Lung (tissue), 12 donors: Measurements from ENCODE around the gene RAB38. TPM values are rescaled to one million over a fixed set of nuclear protein-coding genes. Genes with fewer than 3 reads are reported as not detected.
A peak's percentile ranks its signal among the peaks of the same experiment; 100 is the strongest.

Experiments used
- ATAC-seq: fragments of 200-7000 bp; cut with Tn5 transposase; one replicate; pipeline ENCODE4 v1.9.1; 2020; ENCODE audit warnings: moderate number of reproducible peaks; ENCODE audit not compliant: insufficient read depth, low FRiP score
- DNase-seq, 3 donors: peaks; one replicate each; pipeline ENCODE4 v3.0.0-alpha.2; 2013 to 2017
- H3K27ac ChIP-seq, 2 donors: one replicate each; pipeline ENCODE4 v1.5.1; 2013; ENCODE audit warnings: mild to moderate bottlenecking in 2 of 2, moderate library complexity in 2 of 2, control low read depth in 1 of 2, inconsistent platforms in 1 of 2, low read depth in 1 of 2, low read length in 1 of 2
- H3K27me3 ChIP-seq, 3 donors: one replicate each; pipeline ENCODE4 v1.5.1; 2013; ENCODE audit warnings: low read length in 2 of 3; ENCODE audit not compliant: control insufficient read depth in 3 of 3, insufficient read depth in 3 of 3
- H3K36me3 ChIP-seq, 4 donors: one replicate each; pipeline ENCODE4 v1.5.1; 2013; ENCODE audit warnings: low read length in 4 of 4, mild to moderate bottlenecking in 1 of 4, moderate library complexity in 1 of 4; ENCODE audit not compliant: control insufficient read depth in 4 of 4, insufficient read depth in 4 of 4
- H3K4me1 ChIP-seq, 5 donors: one replicate each; pipeline ENCODE4 v1.5.1; 2013; ENCODE audit warnings: low read length in 5 of 5, mild to moderate bottlenecking in 2 of 5, moderate library complexity in 1 of 5; ENCODE audit not compliant: control insufficient read depth in 5 of 5, insufficient read depth in 5 of 5
- H3K4me3 ChIP-seq: one replicate; pipeline ENCODE4 v1.5.1; 2013; ENCODE audit warnings: mild to moderate bottlenecking, control low read depth, moderate library complexity
- H3K9ac ChIP-seq, 2 donors: one replicate each; pipeline ENCODE4 v1.5.1; 2013; ENCODE audit warnings: low read length in 2 of 2, control low read depth in 1 of 2; ENCODE audit not compliant: insufficient read depth in 1 of 2
- H3K9me3 ChIP-seq, 4 donors: one replicate each; pipeline ENCODE4 v1.5.1; 2013; ENCODE audit warnings: low read length in 3 of 4, mild to moderate bottlenecking in 1 of 4, moderate library complexity in 1 of 4; ENCODE audit not compliant: control insufficient read depth in 4 of 4, insufficient read depth in 3 of 4
- WGBS, 2 donors: extraction: QIAGEN DNeasy Blood & Tissue Kit; methylation state at CpG; one replicate each; pipeline ENCODE4 v1.1.7; 2013; 5-methylcytosine and 5-hydroxymethylcytosine counted together
- polyA plus RNA-seq, 2 donors: library from polyadenylated mRNA; stranded (reverse); fragments of 200-250 nt; gene quantifications; one replicate each; pipeline ENCODE4 v1.2.1, GENCODE V29; 2013
- total RNA-seq, 2 donors: library from RNA; depleted of rRNA in 1 of 2; stranded (reverse); fragments of >200 nt in 1 of 2; gene quantifications; one replicate each; pipeline ENCODE4 v1.2.1, GENCODE V29; 2014 to 2021
- TF ChIP-seq, protein P1 (sequence below): IDR thresholded peaks from 2 replicates; pipeline ENCODE4 v1.5.1; 2012; ENCODE audit warnings: mild to moderate bottlenecking; ENCODE audit errors: control extremely low read depth, extremely low read depth
- donor health status: control.
- donor health status: control.
- donor health status: Bipolar disorder and iron deficiency.
- donor health status: healthy.
- donor health status: DM: yes; HTN: yes; CAD: no.

Gene RAB38
- total and polyA plus RNA-seq, 4 donors = 4.7 to 11.7 (median 7.5) TPM

DNA sequence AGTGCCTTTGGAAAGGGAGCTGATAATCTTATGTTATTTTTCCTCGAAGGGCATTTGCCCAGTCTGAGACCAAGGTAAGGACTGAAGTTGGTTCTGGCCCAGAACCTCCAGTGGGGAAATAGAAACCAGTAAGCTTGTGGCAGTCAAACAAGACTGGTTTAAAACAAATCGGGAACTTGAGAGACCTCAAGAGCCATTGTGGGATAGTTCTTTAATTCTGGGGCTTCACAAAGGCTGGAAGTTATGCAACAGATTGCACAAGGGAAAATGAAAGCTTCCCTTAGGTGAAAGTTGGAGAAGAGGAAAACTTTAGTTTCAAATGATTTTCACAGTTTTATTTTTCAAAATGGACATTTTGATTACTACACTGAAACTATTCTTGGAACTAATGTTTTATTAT is 33.5 kb upstream of the RAB38 start:
- Histone ChIP-seq H3K36me3 (no peaks in the 10 kb centered on the region), H3K9ac (no peak overlapping the region), H3K9me3 (no peaks in the 10 kb centered on the region), H3K4me3 (no peak overlapping the region), H3K27ac (no peak overlapping the region), H3K4me1 (no peaks in the 10 kb centered on the region), H3K27me3 (no peaks in the 10 kb centered on the region)
- ATAC-seq (no peak), DNase-seq (peak in 2 of 3 donors; percentile 17 to 47)
- TF ChIP-seq, protein P1, sequence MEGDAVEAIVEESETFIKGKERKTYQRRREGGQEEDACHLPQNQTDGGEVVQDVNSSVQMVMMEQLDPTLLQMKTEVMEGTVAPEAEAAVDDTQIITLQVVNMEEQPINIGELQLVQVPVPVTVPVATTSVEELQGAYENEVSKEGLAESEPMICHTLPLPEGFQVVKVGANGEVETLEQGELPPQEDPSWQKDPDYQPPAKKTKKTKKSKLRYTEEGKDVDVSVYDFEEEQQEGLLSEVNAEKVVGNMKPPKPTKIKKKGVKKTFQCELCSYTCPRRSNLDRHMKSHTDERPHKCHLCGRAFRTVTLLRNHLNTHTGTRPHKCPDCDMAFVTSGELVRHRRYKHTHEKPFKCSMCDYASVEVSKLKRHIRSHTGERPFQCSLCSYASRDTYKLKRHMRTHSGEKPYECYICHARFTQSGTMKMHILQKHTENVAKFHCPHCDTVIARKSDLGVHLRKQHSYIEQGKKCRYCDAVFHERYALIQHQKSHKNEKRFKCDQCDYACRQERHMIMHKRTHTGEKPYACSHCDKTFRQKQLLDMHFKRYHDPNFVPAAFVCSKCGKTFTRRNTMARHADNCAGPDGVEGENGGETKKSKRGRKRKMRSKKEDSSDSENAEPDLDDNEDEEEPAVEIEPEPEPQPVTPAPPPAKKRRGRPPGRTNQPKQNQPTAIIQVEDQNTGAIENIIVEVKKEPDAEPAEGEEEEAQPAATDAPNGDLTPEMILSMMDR = no peak
- WGBS, 2 donors = 54% methylated on average over 2 of the region's 2 CpGs

DNA sequence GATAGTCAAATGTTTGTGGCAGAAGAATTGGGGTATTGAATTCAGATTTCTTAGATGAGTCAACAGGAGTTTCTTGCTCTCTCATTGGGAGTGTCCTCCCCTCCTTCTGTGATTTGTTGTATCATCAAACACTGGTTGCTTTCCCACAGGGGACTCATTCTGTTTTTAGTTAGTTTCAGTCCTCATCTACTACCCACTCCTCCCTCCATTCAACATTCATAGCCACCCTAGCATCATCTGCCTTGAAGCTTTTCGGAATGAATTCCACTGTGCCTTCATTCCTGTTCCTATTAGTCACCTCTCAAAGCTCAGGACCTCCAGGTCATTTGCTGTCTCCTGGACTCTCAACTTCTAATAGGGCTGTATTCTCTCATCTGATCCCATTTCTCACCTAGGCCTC is 31.5 kb upstream of the RAB38 start:
- Histone ChIP-seq H3K9me3 (no peaks in the 10 kb centered on the region), H3K4me3 (no peak overlapping the region), H3K36me3 (no peaks in the 10 kb centered on the region), H3K27ac (no peak overlapping the region), H3K4me1 (no peaks in the 10 kb centered on the region), H3K9ac (no peak overlapping the region), H3K27me3 (no peaks in the 10 kb centered on the region)
- TF ChIP-seq, protein P1 = no peak
- no peak for DNase-seq
- no peak for ATAC-seq
- WGBS, 2 donors = 0% methylated on average over 1 of the region's 1 CpG

DNA sequence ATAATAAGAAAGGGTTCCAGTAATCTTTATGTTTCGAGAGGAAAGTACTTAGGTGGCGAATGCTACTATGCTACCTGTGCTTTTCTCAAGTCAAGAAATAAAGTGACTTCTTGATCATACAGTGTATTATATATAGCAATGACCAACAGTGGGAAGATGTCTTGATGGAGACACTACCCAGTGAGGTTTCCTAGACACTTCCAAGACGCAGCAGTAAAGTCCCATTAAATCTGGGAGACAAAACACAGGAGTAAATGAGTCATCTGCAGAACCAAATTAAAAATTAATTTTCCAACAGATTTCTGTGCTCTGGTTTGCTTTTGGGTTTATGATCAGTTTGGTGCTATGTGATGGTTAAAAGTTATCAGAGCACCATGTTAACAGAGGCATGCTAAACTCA is 29.1 kb upstream of the RAB38 start:
- Histone ChIP-seq H3K27me3 (no peaks in the 10 kb centered on the region), H3K4me1 (no peaks in the 10 kb centered on the region), H3K27ac (no peak overlapping the region), H3K36me3 (no peaks in the 10 kb centered on the region), H3K9ac (no peak overlapping the region), H3K4me3 (no peak overlapping the region), H3K9me3 (no peaks in the 10 kb centered on the region)
- no peak for ATAC-seq
- TF ChIP-seq, protein P1 = no peak
- 96% methylated on average over 3 of the region's 3 CpGs for WGBS, 2 donors
- no peak for DNase-seq

DNA sequence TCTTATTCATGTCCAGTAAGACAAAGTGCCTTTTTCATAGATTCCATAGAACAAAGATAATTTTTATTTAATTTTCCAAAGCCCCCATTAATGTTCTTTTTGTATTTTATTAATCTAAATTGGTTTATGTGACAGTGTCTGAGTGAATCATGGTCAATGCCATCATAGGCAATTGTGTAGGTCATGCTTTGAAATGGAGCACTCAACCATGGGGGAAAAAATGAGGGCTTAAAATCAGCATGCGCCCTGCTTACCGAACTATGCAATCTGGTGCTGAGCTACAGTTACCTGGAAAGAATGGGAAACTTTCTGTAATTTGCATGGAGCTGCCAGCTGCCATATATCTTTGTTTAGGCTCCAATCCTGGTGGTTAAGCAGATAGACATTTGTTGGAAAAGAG is 28.4 kb upstream of the RAB38 start:
- Histone ChIP-seq H3K4me3 (no peak overlapping the region), H3K36me3 (no peaks in the 10 kb centered on the region), H3K9me3 (no peaks in the 10 kb centered on the region), H3K27ac (no peak overlapping the region), H3K27me3 (no peaks in the 10 kb centered on the region), H3K4me1 (no peaks in the 10 kb centered on the region), H3K9ac (no peak overlapping the region)
- ATAC-seq (no peak), DNase-seq (no peak)
- TF ChIP-seq, protein P1 = no peak
- 96 to 98% methylated on average over 2 of the region's 2 CpGs for WGBS, 2 donors
